ENCODE data around the gene ZFHX3.
A peak's percentile ranks its signal among the peaks of the same experiment; 100 is the strongest.

ZFHX3 gene

DNA sequence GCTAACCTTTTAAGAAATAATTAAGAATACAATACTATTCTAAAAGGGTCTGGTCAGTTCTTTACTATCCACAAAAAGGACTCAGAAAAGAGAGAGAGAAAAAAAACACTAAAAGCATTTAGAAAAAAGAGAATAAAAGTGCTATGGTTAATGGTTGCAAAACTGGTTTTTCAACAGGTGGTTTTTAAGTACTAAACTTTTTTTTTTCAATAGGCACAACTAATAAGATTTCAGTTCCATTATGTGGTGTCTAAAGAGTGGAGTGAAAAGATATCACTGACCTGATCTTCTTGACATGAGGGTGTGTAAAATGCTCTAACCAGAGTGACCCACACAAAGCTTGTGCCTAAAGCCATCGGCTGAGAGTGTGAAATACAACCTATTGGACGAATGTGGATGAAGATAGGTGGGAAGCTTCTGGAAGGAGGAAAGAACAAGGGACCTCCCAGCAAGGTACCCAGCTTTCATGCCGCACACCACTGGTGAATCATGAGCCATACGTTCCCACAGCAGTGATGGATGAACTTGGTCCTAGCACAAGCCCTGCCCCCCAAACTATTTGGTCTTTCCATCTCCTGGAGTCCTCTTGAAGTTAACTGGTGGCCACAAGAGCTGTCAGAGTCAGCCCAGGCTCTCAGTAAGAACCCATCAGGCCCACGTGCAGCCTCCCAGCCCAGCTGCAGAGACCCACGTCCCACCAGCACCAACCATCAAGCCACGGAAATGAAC, 103.0 kb downstream of the ZFHX3 start:
- TF ChIP-seq, protein P1, sequence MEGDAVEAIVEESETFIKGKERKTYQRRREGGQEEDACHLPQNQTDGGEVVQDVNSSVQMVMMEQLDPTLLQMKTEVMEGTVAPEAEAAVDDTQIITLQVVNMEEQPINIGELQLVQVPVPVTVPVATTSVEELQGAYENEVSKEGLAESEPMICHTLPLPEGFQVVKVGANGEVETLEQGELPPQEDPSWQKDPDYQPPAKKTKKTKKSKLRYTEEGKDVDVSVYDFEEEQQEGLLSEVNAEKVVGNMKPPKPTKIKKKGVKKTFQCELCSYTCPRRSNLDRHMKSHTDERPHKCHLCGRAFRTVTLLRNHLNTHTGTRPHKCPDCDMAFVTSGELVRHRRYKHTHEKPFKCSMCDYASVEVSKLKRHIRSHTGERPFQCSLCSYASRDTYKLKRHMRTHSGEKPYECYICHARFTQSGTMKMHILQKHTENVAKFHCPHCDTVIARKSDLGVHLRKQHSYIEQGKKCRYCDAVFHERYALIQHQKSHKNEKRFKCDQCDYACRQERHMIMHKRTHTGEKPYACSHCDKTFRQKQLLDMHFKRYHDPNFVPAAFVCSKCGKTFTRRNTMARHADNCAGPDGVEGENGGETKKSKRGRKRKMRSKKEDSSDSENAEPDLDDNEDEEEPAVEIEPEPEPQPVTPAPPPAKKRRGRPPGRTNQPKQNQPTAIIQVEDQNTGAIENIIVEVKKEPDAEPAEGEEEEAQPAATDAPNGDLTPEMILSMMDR (conservative IDR thresholded peaks at IDR 0.05), result no peak
- TF ChIP-seq ZFX (IDR thresholded peaks at IDR 0.05), result no peak
- peak overlapping the region; percentile 17; the same call in 1 of the 2 replicates for H3K27ac ChIP-seq

DNA sequence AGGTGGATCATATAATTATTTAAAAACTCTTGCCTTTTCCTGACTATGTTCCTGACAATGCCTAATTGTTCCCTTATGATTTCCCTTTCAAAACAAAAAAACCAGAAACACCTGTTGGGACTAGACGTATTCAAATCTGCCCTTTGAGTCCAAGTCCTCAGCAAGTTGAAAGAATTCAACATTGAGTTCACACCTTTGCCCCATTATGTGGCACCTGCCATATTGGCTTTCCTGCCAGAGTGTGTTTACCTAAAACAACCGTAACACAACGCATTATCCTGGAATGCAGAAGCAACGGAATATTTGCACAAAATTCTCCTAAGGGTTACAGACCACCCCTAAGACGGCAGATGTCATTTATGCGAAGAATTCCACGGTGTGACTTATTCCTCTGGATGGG, 105.9 kb downstream of the ZFHX3 start:
- TF ChIP-seq, protein P1 (conservative IDR thresholded peaks at IDR 0.05), result no peak
- TF ChIP-seq ZFX (IDR thresholded peaks at IDR 0.05), result no peak
- H3K27ac ChIP-seq, result no peak overlapping the region

DNA sequence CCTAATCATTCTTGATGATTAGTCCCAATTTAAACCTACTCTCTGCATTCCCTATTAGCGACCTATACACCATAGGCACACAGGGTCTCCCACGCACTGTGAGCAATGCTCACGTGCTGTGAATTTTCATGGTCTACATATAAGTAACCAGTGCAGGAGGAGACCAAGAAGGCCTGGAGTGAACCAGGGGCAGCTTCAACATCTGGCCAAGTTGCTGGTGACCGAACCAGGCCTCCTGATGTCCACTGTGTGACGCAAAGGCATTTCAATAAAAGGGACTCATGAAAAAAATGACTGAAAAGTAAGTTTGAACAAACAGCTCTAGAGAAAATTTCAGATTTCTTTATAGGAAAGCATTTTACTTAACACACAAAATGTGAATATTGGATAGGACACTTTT, 107.0 kb downstream of the ZFHX3 start:
- TF ChIP-seq ZFX (IDR thresholded peaks at IDR 0.05), result no peak
- TF ChIP-seq, protein P1 (conservative IDR thresholded peaks at IDR 0.05), result no peak
- no peak overlapping the region; the same call in 1 of the 2 replicates for H3K27ac ChIP-seq

DNA sequence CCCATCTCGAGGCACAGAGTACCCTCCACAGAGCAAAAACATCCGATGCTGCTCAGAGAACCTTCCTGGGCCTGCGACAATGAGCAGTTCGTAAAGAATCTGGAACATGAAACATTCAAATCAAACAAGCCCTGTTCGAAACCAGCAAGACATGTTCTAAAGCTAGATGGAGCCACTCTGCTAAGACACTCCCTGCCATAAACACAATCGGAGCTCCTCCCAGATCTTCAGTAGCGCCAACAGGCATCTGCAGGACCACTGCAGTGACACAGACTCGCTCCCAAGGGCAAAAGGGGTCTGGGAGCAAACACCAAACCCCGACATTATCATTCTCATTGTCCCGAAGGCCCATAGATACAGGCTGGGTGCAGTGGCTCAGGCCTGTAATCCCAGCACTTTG, 108.7 kb downstream of the ZFHX3 start:
- peak overlapping the region; percentile 77 for H3K27ac ChIP-seq
- TF ChIP-seq, protein P1 (conservative IDR thresholded peaks at IDR 0.05), result no peak; the same call in 1 of the 2 replicates
- TF ChIP-seq ZFX (IDR thresholded peaks at IDR 0.05), result no peak

DNA sequence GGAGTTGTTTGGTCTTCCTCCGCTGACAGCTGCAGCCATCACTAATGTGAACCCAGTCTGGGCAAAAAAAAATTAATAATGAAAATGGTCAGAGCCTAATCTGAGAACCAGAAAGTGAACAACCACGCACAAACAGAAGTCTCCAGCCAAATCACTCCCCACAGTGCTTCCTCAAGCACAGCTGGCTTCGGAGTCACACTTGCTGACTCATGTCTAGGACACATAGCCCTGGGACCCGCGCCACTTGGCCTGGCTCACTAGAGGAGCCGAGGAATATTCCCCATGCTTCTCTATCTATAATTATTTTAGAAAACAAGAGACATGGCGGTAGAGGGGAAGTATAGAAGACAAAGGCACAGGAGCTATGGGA, 109.1 kb downstream of the ZFHX3 start:
- TF ChIP-seq ZFX (IDR thresholded peaks at IDR 0.05), result no peak
- TF ChIP-seq, protein P1 (conservative IDR thresholded peaks at IDR 0.05), result no peak
- H3K27ac ChIP-seq, result peak overlapping the region; percentile 77

DNA sequence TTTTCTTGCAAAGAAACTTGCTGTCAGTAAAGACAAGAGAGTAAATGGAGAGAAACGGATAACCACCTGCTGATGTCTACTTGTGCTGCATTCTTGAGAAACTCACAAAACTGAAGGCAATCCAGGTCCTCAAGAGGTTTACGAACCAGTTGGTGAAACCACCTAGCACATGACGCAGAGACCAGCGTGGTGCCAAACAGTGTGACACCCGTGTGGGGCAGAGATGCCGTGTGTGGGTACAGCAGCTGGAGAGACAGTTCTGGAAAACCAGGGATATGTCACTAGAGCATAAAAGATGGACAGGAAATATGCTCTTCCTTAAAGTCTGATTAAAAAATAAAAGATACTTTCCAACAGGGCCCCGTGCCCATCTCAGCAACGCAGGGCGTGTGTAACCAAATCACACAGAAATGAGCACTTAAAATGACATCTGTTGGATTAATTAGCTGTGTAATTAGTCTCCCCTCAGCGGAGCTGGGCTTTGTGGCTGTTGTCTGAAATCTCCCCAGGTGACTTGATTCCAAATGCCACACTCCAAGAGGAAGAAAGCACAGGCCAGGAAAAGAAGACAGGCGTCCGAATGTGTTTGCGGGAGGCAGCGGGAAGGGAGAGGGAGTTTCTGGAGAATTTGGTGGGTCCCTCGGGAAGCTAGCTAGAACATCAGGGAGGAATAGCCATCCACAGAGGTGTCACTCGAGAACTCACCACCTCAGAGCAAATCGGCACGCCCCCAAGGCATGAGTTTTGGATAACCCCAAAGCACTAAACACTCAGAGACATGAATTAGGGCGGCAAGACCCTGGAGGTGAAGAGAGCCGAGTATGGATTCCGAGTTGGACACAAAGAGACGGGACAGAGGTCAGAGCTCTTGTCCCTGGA, 109.8 kb downstream of the ZFHX3 start:
- H3K27ac ChIP-seq, result peak overlapping the region; percentile 77
- TF ChIP-seq ZFX (IDR thresholded peaks at IDR 0.05), result no peak
- TF ChIP-seq, protein P1 (conservative IDR thresholded peaks at IDR 0.05), result no peak

DNA sequence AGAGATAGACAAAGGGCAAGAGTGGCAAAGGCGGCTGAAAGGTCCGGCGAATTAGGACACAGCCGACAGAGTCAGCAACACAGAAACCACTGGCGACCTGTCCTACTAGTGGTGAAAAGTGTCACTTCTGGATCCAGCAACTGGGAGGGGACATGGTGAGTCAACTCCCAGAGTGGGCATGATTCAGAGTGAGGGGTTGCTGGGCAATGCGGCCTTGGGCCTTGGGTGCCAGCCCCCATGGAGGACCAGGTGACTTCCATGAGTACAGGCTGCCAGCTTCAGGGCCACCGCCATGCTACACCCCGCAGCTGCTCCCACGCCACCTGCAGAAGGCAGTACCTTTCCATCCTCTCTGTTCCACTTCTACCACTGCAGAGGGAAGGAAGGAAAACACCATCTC, 110.6 kb downstream of the ZFHX3 start:
- TF ChIP-seq, protein P1 (conservative IDR thresholded peaks at IDR 0.05), result no peak
- no peak for TF ChIP-seq ZFX (IDR thresholded peaks at IDR 0.05)
- H3K27ac ChIP-seq, result peak overlapping the region; percentile 77

Measured in C4-2B (cell line).